ENCODE data around the gene KIF4A.
"Not testable (repeated sequence)": the region's sequence is repeated elsewhere in the genome, so short reads cannot be mapped to it uniquely, and the experiment has no call there.

The KIF4A gene

GRCh38 chrX:70289168-70289792 is 624 bp upstream of the KIF4A start:
- H3K4me3 ChIP-seq (ENCODE audit: low read depth, low read length), result peak overlapping the region; percentile 75
- no peak for TF ChIP-seq CTCF (IDR thresholded peaks at IDR 0.05; ENCODE audit: insufficient read depth, low read depth, low read length, missing control alignments)
- DNase-seq (ENCODE audit: low read depth), result no peak

- H3K4me3 ChIP-seq (ENCODE audit: low read depth, low read length), result no peak overlapping the region
- no peak for TF ChIP-seq CTCF (IDR thresholded peaks at IDR 0.05; ENCODE audit: insufficient read depth, low read depth, low read length, missing control alignments)
- no peak for DNase-seq (ENCODE audit: low read depth)
These were observed 2.9 kb downstream of the KIF4A start for GRCh38 chrX:70292788-70293187.

- DNase-seq (ENCODE audit: low read depth), result no peak
- H3K4me3 ChIP-seq (ENCODE audit: low read depth, low read length), result no peak overlapping the region
- TF ChIP-seq CTCF (IDR thresholded peaks at IDR 0.05; ENCODE audit: insufficient read depth, low read depth, low read length, missing control alignments), result no peak
These were observed 3.7 kb downstream of the KIF4A start for GRCh38 chrX:70293621-70294020.

- H3K4me3 ChIP-seq (ENCODE audit: low read depth, low read length), result no peak overlapping the region
- no peak for DNase-seq (ENCODE audit: low read depth)
- no peak for TF ChIP-seq CTCF (IDR thresholded peaks at IDR 0.05; ENCODE audit: insufficient read depth, low read depth, low read length, missing control alignments)
These were observed 11.8 kb downstream of the KIF4A start for GRCh38 chrX:70301716-70302115.

- no peak for TF ChIP-seq CTCF (IDR thresholded peaks at IDR 0.05; ENCODE audit: insufficient read depth, low read depth, low read length, missing control alignments)
- no peak overlapping the region for H3K4me3 ChIP-seq (ENCODE audit: low read depth, low read length)
- no peak for DNase-seq (ENCODE audit: low read depth)
These were observed 23.6 kb downstream of the KIF4A start for GRCh38 chrX:70313503-70313902.

GRCh38 chrX:70322784-70323183 is 32.9 kb downstream of the KIF4A start:
- no peak overlapping the region for H3K4me3 ChIP-seq (ENCODE audit: low read depth, low read length)
- TF ChIP-seq CTCF (IDR thresholded peaks at IDR 0.05; ENCODE audit: insufficient read depth, low read depth, low read length, missing control alignments), result no peak
- no peak for DNase-seq (ENCODE audit: low read depth)

- DNase-seq (ENCODE audit: low read depth); H3K4me3 ChIP-seq (ENCODE audit: low read depth, low read length): not testable (repeated sequence)
These were observed 33.7 kb downstream of the KIF4A start for GRCh38 chrX:70323628-70324027.

Measured in GM12865 (cell line).